IMR-90 (cell line): Measurements from ENCODE around the gene ADPRS.

ENCODE experiments used
- CTCF ChIP-seq: conservative IDR thresholded peaks from 2 replicates; pipeline ENCODE4 v1.5.1; 2012; ENCODE audit warnings: mild to moderate bottlenecking, low read depth, low read length, improper control_type of control experiment
- ELK1 ChIP-seq: fragments of 150-350 bp; IDR thresholded peaks from 2 replicates; pipeline ENCODE4 v1.6.1; 2016; ENCODE audit warnings: low read depth, mild to moderate bottlenecking, low read length, moderate library complexity, borderline replicate concordance
- MAZ ChIP-seq: IDR thresholded peaks from 2 replicates; pipeline ENCODE4 v1.6.1; 2012; ENCODE audit warnings: low read depth, mild to moderate bottlenecking, low read length, improper control_type of control experiment, moderate library complexity, borderline replicate concordance
- POLR2A ChIP-seq: IDR thresholded peaks from 2 replicates; pipeline ENCODE4 v1.6.1; 2012; ENCODE audit warnings: mild to moderate bottlenecking, low read depth, low read length
- SMC3 ChIP-seq: fragments of 150-350 bp; IDR thresholded peaks from 2 replicates; pipeline ENCODE4 v1.6.1; 2016; ENCODE audit warnings: low read depth, mild to moderate bottlenecking, antibody characterized with exemption, low read length, moderate library complexity

GRCh38 chr1:36106269-36106668 is 17.6 kb downstream of the ADPRS start:
- TF ChIP-seq CTCF (no peak), SMC3 (no peak), POLR2A (no peak), MAZ (no peak), ELK1 (no peak)
